Measurements from ENCODE around the gene TTC9.
"Not testable (repeated sequence)": the region's sequence is repeated elsewhere in the genome, so short reads cannot be mapped to it uniquely, and the experiment has no call there.

The TTC9 gene

GRCh38 chr14:70685474-70686197 is 43.9 kb downstream of the TTC9 start:
- no peak for DNase-seq

- no peak for DNase-seq
Observed at GRCh38 chr14:70692210-70692609, 50.5 kb downstream of the TTC9 start.

GRCh38 chr14:70696026-70696425 is 54.3 kb downstream of the TTC9 start:
- DNase-seq, result no peak

- no peak for DNase-seq
Observed at GRCh38 chr14:70697701-70698100, 56.0 kb downstream of the TTC9 start.

- DNase-seq, result no peak
Observed at GRCh38 chr14:70698288-70698687, 56.6 kb downstream of the TTC9 start.

GRCh38 chr14:70699646-70700045 is 57.9 kb downstream of the TTC9 start:
- DNase-seq, result no peak

GRCh38 chr14:70700955-70701585 is 59.4 kb downstream of the TTC9 start:
- no peak for DNase-seq

- no peak for DNase-seq
Observed at GRCh38 chr14:70701610-70702009, 59.9 kb downstream of the TTC9 start.

- DNase-seq, result no peak
Observed at GRCh38 chr14:70702161-70702560, 60.4 kb downstream of the TTC9 start.

- DNase-seq, result not testable (repeated sequence)
Observed at GRCh38 chr14:70703621-70704168, 62.0 kb downstream of the TTC9 start.

GRCh38 chr14:70704960-70705359 is 63.2 kb downstream of the TTC9 start:
- DNase-seq, result no peak

GRCh38 chr14:70706177-70706576 is 64.5 kb downstream of the TTC9 start:
- DNase-seq, result no peak

- DNase-seq, result peak; percentile 48
Observed at GRCh38 chr14:70707138-70708038, 65.7 kb downstream of the TTC9 start.

- DNase-seq, result no peak
Observed at GRCh38 chr14:70708717-70709570, 67.2 kb downstream of the TTC9 start.

- no peak for DNase-seq
Observed at GRCh38 chr14:70709726-70710382, 68.1 kb downstream of the TTC9 start.

- DNase-seq, result no peak
Observed at GRCh38 chr14:70711451-70711850, 69.7 kb downstream of the TTC9 start.

- no peak for DNase-seq
Observed at GRCh38 chr14:70713096-70713495, 71.4 kb downstream of the TTC9 start.

- DNase-seq, result no peak
Observed at GRCh38 chr14:70713511-70713916, 71.8 kb downstream of the TTC9 start.

- DNase-seq, result peak; percentile 4
Observed at GRCh38 chr14:70714055-70714550, 72.4 kb downstream of the TTC9 start.

- DNase-seq, result no peak
Observed at GRCh38 chr14:70716483-70716882, 74.8 kb downstream of the TTC9 start.

GRCh38 chr14:70716958-70717357 is 75.2 kb downstream of the TTC9 start:
- no peak for DNase-seq

Measured in NK-92 treated with Interleukin-12 subunit alpha and Interleukin-12 subunit beta, amount 100 ng/mL, for 24 hours (cell line).